Central memory CD8-positive, alpha-beta T cell (primary cell): ENCODE data around the gene PDGFD.
A peak's percentile ranks its signal among the peaks of the same experiment; 100 is the strongest.

Source experiments
- ATAC-seq: fragments of 150-1000 bp; cut with Tn5 transposase; replicated peaks from 2 replicates; pipeline ENCODE4 v1.10.0; 2022; ENCODE audit warnings: mild to moderate bottlenecking, moderate FRiP score, moderate number of reproducible peaks; ENCODE audit not compliant: poor library complexity, severe bottlenecking; ENCODE audit errors: extremely low read depth
- DNase-seq, 2 donors: peaks; one replicate each; pipeline ENCODE4 v3.0.0; 2021; ENCODE audit warnings: low spot score in 2 of 2
- H3K27ac Mint-ChIP-seq: one replicate; pipeline ENCODE4 v1.8.0; 2022; ENCODE audit warnings: low read depth, mild to moderate bottlenecking, moderate library complexity, mixed read lengths
- H3K27me3 Mint-ChIP-seq: one replicate; pipeline ENCODE4 v1.8.0; 2022; ENCODE audit warnings: mixed read lengths
- H3K36me3 Mint-ChIP-seq: one replicate; pipeline ENCODE4 v1.8.0; 2022; ENCODE audit warnings: mild to moderate bottlenecking, moderate library complexity, mixed read lengths; ENCODE audit not compliant: insufficient read depth
- H3K4me1 Mint-ChIP-seq: one replicate; pipeline ENCODE4 v1.8.0; 2022; ENCODE audit warnings: mixed read lengths
- H3K4me3 Mint-ChIP-seq: one replicate; pipeline ENCODE4 v1.8.0; 2022; ENCODE audit warnings: mild to moderate bottlenecking, moderate library complexity, mixed read lengths
- H3K9me3 Mint-ChIP-seq: one replicate; pipeline ENCODE4 v1.8.0; 2022; ENCODE audit warnings: mixed read lengths

The PDGFD gene

DNA sequence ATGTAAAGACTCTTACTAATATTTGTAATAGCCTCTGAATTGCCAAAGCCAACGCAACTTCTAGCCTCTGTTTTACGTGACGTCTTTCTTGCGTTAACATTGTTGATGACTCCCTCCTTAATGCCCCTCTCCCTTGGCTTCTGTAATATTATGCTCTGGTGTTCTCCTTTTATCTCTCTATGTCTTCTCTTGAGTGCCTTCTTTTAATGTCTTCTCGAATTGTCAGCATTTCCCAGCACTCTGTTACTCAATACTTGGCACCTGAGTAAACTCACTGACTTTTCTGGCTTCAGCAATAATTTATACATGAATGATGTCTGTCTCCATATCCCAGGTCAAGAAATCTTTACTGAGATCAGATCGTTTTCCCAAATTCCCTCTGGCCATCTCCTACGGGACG lies 196.0 kb downstream of the PDGFD start:
- H3K4me1 Mint-ChIP-seq: no peaks in the 10 kb centered on the region
- peaks cover 3% of the 10 kb centered on the region for H3K36me3 Mint-ChIP-seq
- no peaks in the 10 kb centered on the region for H3K27me3 Mint-ChIP-seq
- no peaks in the 10 kb centered on the region for H3K9me3 Mint-ChIP-seq
- H3K4me3 Mint-ChIP-seq: no peak overlapping the region
- no peak for DNase-seq
- no peak for ATAC-seq
- H3K27ac Mint-ChIP-seq: no peak overlapping the region

DNA sequence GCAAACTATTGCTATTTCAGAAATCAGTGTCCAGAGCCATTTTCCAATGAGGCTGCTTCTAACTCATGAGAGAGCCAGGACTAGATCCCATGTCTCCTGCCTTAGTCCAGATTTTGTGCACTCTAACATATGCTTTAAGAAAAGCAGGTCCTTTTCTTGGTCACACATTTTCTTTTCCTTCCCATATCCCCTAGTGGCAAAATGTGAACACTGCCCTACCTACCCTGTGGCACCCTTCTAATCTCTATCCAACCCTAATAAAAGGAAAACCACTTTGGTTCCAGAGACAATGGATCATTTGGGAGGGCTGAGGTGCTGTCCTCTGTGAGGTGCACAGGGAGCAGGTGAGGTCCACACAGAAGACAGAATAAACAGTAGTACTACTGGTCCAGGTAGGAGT lies 199.6 kb downstream of the PDGFD start:
- Mint-ChIP-seq H3K27ac (no peak overlapping the region), H3K36me3 (peaks cover 3% of the 10 kb centered on the region), H3K4me3 (no peak overlapping the region), H3K27me3 (no peaks in the 10 kb centered on the region), H3K4me1 (peaks cover 3% of the 10 kb centered on the region), H3K9me3 (no peaks in the 10 kb centered on the region)
- ATAC-seq (no peak), DNase-seq (no peak)

DNA sequence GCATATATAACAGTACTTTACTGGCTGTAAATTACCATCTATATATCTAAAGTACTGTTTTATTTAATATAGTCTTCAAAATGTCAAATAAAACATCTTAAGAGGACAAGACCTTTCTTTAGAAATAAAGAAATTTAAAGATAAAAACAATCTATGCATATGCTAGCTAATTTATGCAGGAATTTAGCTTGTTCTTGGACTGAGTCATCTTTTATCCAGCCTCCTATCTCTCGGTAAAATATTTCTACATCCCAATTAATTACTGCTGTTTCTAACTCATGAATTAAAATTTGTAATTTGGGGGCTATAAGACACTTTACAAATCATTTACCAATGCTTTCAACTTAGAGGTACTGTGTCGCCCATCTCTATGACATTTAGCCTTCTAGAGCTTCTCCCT lies 200.3 kb downstream of the PDGFD start:
- no peak for DNase-seq
- ATAC-seq: no peak
- H3K27ac Mint-ChIP-seq: no peak overlapping the region
- no peak overlapping the region for H3K4me3 Mint-ChIP-seq
- H3K27me3 Mint-ChIP-seq: no peaks in the 10 kb centered on the region
- peaks cover 6% of the 10 kb centered on the region for H3K4me1 Mint-ChIP-seq
- H3K36me3 Mint-ChIP-seq: peaks cover 3% of the 10 kb centered on the region
- H3K9me3 Mint-ChIP-seq: no peaks in the 10 kb centered on the region

DNA sequence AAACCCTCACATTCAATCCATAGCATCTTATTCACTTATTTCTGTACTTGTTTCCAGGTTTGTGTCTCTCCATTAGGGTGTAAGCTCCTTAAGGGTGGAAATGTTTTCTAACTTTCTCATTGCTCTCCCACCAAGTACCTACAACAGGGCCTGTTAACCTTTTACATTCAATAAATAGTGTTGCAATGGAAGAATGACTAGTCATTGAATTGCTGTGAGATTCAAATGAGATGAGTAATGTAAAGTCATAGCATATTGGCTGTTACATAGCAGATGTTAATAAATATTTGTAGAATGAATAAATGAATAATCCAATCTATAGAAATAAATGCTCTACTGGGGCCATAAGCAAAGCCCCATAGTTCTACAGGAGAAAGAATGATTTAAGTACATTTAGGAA lies 202.9 kb downstream of the PDGFD start:
- no peak for DNase-seq
- Mint-ChIP-seq H3K4me1 (peaks cover 12% of the 10 kb centered on the region), H3K27me3 (no peaks in the 10 kb centered on the region), H3K36me3 (peaks cover 3% of the 10 kb centered on the region), H3K27ac (no peak overlapping the region), H3K9me3 (no peaks in the 10 kb centered on the region), H3K4me3 (no peak overlapping the region)
- ATAC-seq: no peak

DNA sequence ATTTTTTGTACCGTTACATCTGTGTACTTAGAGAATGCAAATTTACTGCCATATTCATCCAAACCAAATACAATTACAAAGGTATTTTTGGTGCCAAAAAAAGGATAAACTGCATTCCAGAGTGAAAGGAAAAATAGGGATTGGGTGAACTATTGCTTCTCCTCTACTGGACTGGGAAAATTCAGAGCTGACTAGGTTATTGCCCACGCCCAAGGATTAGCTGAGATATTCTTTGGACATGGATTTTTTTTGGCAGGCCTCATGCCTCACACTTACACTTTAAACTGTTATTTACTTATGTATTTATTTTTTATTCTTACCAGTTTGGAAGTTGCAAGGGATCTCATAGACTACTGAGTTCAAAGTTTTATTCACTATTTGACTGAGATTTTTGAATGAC lies 203.8 kb downstream of the PDGFD start:
- ATAC-seq: no peak

DNA sequence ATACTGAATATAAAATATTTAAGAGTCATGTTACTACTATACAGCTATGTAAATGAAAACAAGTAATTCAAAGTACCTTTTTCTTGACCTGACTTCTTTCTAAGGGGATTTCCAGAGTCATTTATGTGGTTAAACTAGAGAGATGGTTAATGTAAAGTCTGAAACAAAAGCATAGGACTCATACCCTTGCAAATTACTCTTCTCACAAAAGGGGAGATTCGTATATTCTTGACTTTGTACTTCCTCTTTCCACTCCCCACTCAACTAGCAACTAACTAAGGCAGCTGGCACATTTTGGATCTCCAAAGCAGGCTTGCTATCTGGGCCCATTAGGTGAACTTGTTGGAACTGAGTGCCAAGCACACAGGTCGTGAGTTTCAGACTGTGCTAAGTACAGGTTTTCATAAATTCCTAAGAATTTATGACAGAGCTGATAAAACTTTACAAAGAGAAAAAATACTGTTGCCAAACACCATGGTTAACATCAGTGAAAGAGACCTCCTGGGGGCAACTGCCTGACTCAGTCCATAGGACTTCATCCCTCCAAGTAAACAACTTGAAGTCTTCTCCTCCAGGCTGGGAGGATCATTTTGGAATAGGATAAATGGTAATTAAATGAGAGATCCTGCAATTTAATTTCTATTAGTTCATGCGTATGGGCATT lies 204.5 kb downstream of the PDGFD start:
- peak; percentile 39 for ATAC-seq
- no peak for DNase-seq
- H3K36me3 Mint-ChIP-seq: peaks cover 3% of the 10 kb centered on the region
- H3K4me3 Mint-ChIP-seq: no peak overlapping the region
- H3K9me3 Mint-ChIP-seq: no peaks in the 10 kb centered on the region
- peak overlapping the region; percentile 44 for H3K27ac Mint-ChIP-seq
- no peaks in the 10 kb centered on the region for H3K27me3 Mint-ChIP-seq
- peaks cover 12% of the 10 kb centered on the region for H3K4me1 Mint-ChIP-seq

More for the DNA sequence above, 203.8 kb downstream of the PDGFD start:
- peaks cover 12% of the 10 kb centered on the region for H3K4me1 Mint-ChIP-seq
- H3K9me3 Mint-ChIP-seq: no peaks in the 10 kb centered on the region
- H3K27me3 Mint-ChIP-seq: no peaks in the 10 kb centered on the region
- no peak overlapping the region for H3K27ac Mint-ChIP-seq
- no peak for DNase-seq
- peaks cover 3% of the 10 kb centered on the region for H3K36me3 Mint-ChIP-seq
- H3K4me3 Mint-ChIP-seq: no peak overlapping the region

DNA sequence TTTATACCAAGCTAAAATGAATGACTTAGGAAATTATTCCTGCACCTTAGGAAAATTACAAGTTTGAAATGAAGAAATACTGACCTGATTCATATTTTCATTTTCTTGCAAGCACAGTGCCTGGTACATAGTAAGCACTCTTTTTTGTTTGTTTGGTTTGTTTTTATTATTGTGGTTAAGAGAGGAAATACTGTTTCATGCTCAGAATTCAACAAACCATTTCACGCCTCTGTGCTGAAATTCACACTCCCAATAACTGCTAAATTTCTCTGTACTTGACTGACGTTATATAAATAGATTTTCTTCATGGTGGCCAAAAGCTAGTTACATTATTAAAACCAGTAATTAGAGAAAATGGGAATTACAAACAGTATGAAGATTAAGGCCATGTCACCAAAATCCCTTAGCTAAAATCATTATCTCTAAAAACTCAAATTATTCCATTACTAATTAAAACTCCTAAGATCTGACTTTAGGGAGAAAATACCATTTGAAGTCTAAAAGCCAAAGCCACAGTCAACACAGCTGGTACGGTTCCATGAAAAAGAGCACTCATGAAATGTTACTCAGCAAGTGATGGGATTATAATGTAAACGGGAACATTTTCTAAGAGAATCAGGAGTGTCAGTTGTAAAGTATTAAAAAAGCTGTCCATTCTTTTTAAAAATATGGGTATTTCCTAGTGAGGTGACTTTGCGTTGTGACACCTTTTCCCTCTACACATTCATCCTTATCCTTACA lies 205.3 kb downstream of the PDGFD start:
- Mint-ChIP-seq H3K27ac (peak overlapping the region; percentile 44), H3K4me3 (peak overlapping the region; percentile 13), H3K27me3 (no peaks in the 10 kb centered on the region), H3K36me3 (peaks cover 3% of the 10 kb centered on the region), H3K9me3 (no peaks in the 10 kb centered on the region), H3K4me1 (peaks cover 12% of the 10 kb centered on the region)
- ATAC-seq (peak; percentile 67), DNase-seq (no peak)

DNA sequence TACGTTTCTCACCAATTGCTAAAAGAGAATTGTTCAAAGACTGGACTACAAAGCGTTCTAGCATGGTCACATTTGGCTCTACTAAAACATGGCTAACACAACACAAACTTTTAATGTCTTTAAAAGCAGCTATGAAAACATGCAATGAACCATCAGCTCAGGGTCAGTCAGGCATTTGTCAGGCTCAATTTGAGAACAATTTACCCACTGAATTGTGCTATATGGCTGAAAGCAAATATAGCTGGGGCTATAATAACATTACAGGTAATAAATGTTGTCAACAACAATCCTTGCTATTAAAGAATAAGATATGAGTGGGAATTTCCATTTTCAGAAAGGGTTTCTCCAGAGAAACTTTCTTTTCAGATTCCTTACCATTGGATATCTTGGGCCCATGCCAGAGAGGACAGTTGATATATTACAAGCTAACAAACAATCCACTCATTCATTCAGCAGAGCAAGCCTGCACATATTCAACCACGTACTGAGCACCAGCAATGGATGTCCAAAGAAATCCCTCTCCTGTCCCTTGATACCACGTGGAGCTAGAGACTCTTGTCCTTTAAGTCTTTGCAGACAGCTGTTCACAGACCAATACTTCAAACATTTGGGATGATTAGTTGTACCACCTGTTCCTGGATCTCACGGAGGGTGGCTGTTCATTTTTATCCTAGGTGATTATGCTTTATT lies 210.0 kb downstream of the PDGFD start:
- H3K36me3 Mint-ChIP-seq: no peaks in the 10 kb centered on the region
- DNase-seq: no peak

DNA sequence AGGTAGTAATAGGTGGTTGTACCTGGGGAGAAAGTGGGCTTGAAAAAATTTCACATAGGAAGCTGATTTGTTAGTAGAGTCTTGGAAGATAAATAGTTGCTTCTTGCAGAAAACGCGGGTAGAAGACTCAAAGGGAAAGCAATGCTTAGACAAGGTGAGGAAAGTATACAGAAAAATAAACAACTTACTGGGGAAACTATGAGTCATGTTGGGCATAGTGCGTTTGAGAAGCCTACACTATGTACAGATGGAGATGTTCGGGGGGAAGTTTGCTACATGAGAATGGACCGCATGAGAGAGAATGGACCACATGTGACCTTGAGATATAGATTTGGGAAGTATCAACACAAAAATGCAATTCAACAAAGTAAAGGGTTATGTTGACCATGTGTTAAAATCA lies 214.2 kb downstream of the PDGFD start:
- ATAC-seq (no peak), DNase-seq (no peak)
- peaks cover 1% of the 10 kb centered on the region for H3K36me3 Mint-ChIP-seq
- no peaks in the 10 kb centered on the region for H3K9me3 Mint-ChIP-seq
- no peak overlapping the region for H3K27ac Mint-ChIP-seq
- no peak overlapping the region for H3K4me3 Mint-ChIP-seq
- no peaks in the 10 kb centered on the region for H3K27me3 Mint-ChIP-seq
- no peaks in the 10 kb centered on the region for H3K4me1 Mint-ChIP-seq

More for the DNA sequence above, 210.0 kb downstream of the PDGFD start:
- Mint-ChIP-seq H3K27ac (no peak overlapping the region), H3K9me3 (no peaks in the 10 kb centered on the region), H3K4me1 (peaks cover 6% of the 10 kb centered on the region), H3K27me3 (no peaks in the 10 kb centered on the region), H3K4me3 (no peak overlapping the region)
- ATAC-seq: no peak

DNA sequence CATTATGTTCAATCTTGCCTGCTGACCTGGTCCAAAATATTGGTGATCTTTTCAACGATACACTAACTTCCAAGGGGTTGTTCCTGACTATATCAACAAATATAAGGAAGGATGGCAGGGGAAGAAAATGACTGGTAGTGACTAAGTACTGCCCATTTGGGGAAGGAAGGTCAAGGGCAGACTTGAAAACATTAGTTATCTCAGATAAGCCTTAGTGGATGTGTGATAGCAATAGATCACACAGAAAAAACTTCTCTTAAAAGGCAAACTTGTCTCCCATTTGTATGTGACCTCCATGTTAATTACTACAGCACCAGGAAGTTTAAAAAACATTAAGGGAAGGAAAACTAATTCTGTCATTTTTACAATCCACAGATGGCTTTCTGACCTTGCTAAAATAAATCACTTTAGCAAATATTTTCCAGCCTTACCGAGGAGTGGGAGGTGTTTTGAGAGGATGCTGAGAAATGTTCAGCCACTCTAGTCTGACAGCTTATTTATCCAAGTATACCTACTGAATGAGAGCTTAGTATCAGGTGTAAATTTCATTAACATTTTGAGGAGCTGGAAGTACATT lies 215.7 kb downstream of the PDGFD start:
- no peaks in the 10 kb centered on the region for H3K27me3 Mint-ChIP-seq
- no peaks in the 10 kb centered on the region for H3K4me1 Mint-ChIP-seq
- no peak for DNase-seq
- H3K27ac Mint-ChIP-seq: no peak overlapping the region
- peaks cover 7% of the 10 kb centered on the region for H3K36me3 Mint-ChIP-seq
- H3K4me3 Mint-ChIP-seq: no peak overlapping the region
- ATAC-seq: no peak
- H3K9me3 Mint-ChIP-seq: no peaks in the 10 kb centered on the region

DNA sequence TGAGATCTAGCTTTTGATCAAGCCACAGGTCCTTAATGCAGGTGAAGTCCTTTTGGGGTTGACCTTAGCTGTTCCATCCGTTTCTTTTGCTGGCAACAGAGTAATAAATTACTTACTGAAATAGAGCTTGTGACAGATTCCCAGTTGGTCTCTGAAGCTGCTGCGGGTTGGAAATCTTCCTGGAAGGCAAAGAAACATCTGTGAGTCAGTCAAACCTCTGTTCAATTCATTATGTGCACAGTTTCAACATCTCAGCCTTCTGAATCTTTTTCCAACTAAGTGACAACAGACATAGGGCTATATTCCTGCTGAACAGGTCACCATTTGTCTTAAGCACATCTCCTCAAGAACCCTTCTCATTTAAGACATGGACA lies 216.4 kb downstream of the PDGFD start:
- Mint-ChIP-seq H3K36me3 (peaks cover 7% of the 10 kb centered on the region), H3K27ac (no peak overlapping the region), H3K9me3 (no peaks in the 10 kb centered on the region), H3K27me3 (no peaks in the 10 kb centered on the region), H3K4me1 (no peaks in the 10 kb centered on the region), H3K4me3 (no peak overlapping the region)
- ATAC-seq (no peak), DNase-seq (no peak)

DNA sequence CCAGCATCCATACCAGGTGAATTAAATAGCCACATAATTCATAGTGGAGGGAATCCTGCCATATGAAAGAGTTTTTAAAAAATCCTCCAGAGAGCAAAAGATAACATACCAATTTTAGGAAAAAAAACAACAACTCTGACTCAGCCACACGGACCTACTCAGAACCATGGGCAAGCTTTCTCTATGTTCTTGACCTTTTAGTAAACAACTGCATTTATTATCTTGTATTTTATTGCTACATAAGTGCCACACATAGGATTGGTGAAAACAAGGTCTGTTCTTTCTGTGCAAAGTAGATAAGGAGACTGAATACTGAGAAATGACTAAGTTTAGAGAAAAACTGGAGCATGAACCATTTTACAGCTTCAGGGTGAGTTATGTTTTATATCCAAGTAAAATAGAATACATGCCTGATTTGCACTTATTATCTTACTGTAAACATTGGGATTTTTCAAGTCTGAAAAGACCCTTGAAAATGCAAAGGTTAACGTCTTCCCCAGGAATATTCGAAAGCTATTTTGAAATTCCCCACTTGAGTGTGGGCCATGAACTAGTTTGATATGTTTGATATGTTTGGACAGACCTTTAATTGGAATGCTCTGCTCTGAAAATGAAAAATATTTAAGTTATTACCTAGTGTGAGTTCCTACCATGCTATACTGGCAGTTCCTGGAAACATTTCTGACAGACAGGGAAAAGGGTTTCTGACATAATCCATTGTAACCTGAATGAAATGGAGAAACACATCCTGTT lies 217.0 kb downstream of the PDGFD start:
- no peak for ATAC-seq
- no peak for DNase-seq
- H3K4me1 Mint-ChIP-seq: no peaks in the 10 kb centered on the region
- H3K9me3 Mint-ChIP-seq: no peaks in the 10 kb centered on the region
- H3K27ac Mint-ChIP-seq: no peak overlapping the region
- no peaks in the 10 kb centered on the region for H3K27me3 Mint-ChIP-seq
- peaks cover 7% of the 10 kb centered on the region for H3K36me3 Mint-ChIP-seq
- no peak overlapping the region for H3K4me3 Mint-ChIP-seq
